RWPE1 (cell line): Measurements from ENCODE around the gene MMAB.
A peak's percentile ranks its signal among the peaks of the same experiment; 100 is the strongest.
"Not testable (repeated sequence)": the region's sequence is repeated elsewhere in the genome, so short reads cannot be mapped to it uniquely, and the experiment has no call there.

Experiments
- CTCF ChIA-PET: fragments of 350-600 bp; sonication (Branson Sonifier 250); formaldehyde crosslinking; extraction: SDS; loops from one replicate; lab custom pipeline; 2021; lab: Yijun Ruan, JAX
- POLR2A ChIA-PET: fragments of 400-600 bp; formaldehyde crosslinking; extraction: SDS; loops from one replicate; lab custom pipeline; 2020; ENCODE audit warnings: antibody characterized with exemption; ENCODE audit not compliant: low non-redundant PET; lab: Yijun Ruan, JAX
- DNase-seq: peaks from one replicate; pipeline ENCODE4 v3.0.0; 2012; ENCODE audit warnings: low spot score
- H3K27ac ChIP-seq: fragments of 450-650 bp; 2 replicates; pipeline ENCODE4 v1.5.1; 2017
- TF ChIP-seq, protein P1 (sequence below): fragments of 450-650 bp; conservative IDR thresholded peaks from 2 replicates; pipeline ENCODE4 v1.5.1; 2017; ENCODE audit warnings: low read depth, mild to moderate bottlenecking

The MMAB gene

GRCh38 chr12:109605016-109605415 lies 31.7 kb upstream of the MMAB start:
- H3K27ac ChIP-seq: no peak overlapping the region
- TF ChIP-seq, protein P1, sequence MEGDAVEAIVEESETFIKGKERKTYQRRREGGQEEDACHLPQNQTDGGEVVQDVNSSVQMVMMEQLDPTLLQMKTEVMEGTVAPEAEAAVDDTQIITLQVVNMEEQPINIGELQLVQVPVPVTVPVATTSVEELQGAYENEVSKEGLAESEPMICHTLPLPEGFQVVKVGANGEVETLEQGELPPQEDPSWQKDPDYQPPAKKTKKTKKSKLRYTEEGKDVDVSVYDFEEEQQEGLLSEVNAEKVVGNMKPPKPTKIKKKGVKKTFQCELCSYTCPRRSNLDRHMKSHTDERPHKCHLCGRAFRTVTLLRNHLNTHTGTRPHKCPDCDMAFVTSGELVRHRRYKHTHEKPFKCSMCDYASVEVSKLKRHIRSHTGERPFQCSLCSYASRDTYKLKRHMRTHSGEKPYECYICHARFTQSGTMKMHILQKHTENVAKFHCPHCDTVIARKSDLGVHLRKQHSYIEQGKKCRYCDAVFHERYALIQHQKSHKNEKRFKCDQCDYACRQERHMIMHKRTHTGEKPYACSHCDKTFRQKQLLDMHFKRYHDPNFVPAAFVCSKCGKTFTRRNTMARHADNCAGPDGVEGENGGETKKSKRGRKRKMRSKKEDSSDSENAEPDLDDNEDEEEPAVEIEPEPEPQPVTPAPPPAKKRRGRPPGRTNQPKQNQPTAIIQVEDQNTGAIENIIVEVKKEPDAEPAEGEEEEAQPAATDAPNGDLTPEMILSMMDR: no peak
- ChIA-PET CTCF (no interaction called here), POLR2A (no interaction called here)
- DNase-seq: no peak

GRCh38 chr12:109604132-109604585 lies 30.9 kb upstream of the MMAB start:
- ChIA-PET CTCF (no interaction called here), POLR2A (no interaction called here)
- DNase-seq: no peak
- no peak overlapping the region for H3K27ac ChIP-seq
- TF ChIP-seq, protein P1: no peak

GRCh38 chr12:109602132-109602531 lies 28.8 kb upstream of the MMAB start:
- POLR2A ChIA-PET, CTCF ChIA-PET, DNase-seq, H3K27ac ChIP-seq: not testable (repeated sequence)

- CTCF ChIA-PET: interaction anchor here (0.6 kb wide), 1 partner anchor 111 kb away, joined by 3 read pairs; no protein-coding TSS in a partner anchor
- no peak for DNase-seq
- POLR2A ChIA-PET: no interaction called here
- no peak overlapping the region for H3K27ac ChIP-seq
- TF ChIP-seq, protein P1: no peak
Measured at GRCh38 chr12:109601557-109601956, 28.3 kb upstream of the MMAB start.

DNA sequence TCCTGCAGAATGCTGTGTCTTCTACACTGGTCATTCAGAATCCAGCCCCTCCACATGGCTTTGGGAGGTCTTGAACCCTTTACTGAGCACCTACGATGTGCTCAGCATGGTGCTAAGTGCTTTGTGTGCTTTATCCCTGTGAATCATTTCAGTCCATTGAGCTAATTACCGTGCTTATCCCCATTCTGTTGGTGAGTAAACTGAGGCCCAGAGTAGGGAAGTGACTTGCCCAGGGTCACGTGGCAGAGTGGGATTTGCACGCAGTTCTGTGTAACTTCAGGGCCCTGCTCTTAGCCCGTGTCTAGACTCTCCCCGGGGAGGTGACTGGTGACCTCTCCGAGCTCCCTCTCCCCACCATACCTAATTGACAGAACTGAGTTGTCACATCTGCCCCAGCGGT lies 27.7 kb upstream of the MMAB start:
- ChIA-PET CTCF (interaction anchor here (0.6 kb wide), 2 partner anchors 111 to 830 kb away, joined by 3 read pairs; no protein-coding TSS in a partner anchor), POLR2A (no interaction called here)
- TF ChIP-seq, protein P1: no peak
- no peak overlapping the region for H3K27ac ChIP-seq
- DNase-seq: no peak

- POLR2A ChIA-PET: no interaction called here
- TF ChIP-seq, protein P1: no peak
- H3K27ac ChIP-seq: no peak overlapping the region
- CTCF ChIA-PET: interaction anchor here (0.6 kb wide), 1 partner anchor 831 kb away, joined by 3 read pairs; no protein-coding TSS in a partner anchor
- no peak for DNase-seq
Measured at GRCh38 chr12:109600481-109600880, 27.2 kb upstream of the MMAB start.

GRCh38 chr12:109599087-109599486 lies 25.8 kb upstream of the MMAB start:
- TF ChIP-seq, protein P1: no peak
- H3K27ac ChIP-seq: peak overlapping the region; percentile 52; the same call in 1 of the 2 replicates
- no peak for DNase-seq
- POLR2A ChIA-PET: no interaction called here
- CTCF ChIA-PET: interaction anchor here (0.6 to 1.1 kb wide), 3 partner anchors 23 to 176 kb away, joined by 3 to 5 read pairs (median 4); no protein-coding TSS in a partner anchor
